Activated naive CD8-positive, alpha-beta T cell treated with anti-CD3 and anti-CD28 coated beads, Interleukin-2, amount 50 U/mL, for 24 hours (primary cell): ENCODE measurements around the gene CHKA.
A peak's percentile ranks its signal among the peaks of the same experiment; 100 is the strongest.
"Not testable (repeated sequence)": the region's sequence is repeated elsewhere in the genome, so short reads cannot be mapped to it uniquely, and the experiment has no call there.

Experiments used
- ATAC-seq: fragments of 150-1000 bp; cut with Tn5 transposase; one replicate; pipeline ENCODE4 v1.10.0; 2021
- DNase-seq: peaks from one replicate; pipeline ENCODE4 v3.0.0; 2021
- H3K27ac Mint-ChIP-seq: one replicate; pipeline ENCODE4 v1.8.0; 2021; ENCODE audit warnings: mild to moderate bottlenecking, mixed read lengths
- H3K27me3 Mint-ChIP-seq: one replicate; pipeline ENCODE4 v1.8.0; 2021; ENCODE audit warnings: mixed read lengths
- H3K36me3 Mint-ChIP-seq: one replicate; pipeline ENCODE4 v1.8.0; 2021; ENCODE audit warnings: low read depth, mixed read lengths
- H3K4me1 Mint-ChIP-seq: one replicate; pipeline ENCODE4 v1.8.0; 2021; ENCODE audit warnings: mixed read lengths
- H3K4me3 Mint-ChIP-seq: one replicate; pipeline ENCODE4 v1.8.0; 2021; ENCODE audit warnings: mild to moderate bottlenecking, moderate library complexity, mixed read lengths
- H3K9me3 Mint-ChIP-seq: one replicate; pipeline ENCODE4 v1.8.0; 2021; ENCODE audit warnings: mixed read lengths

The CHKA gene

GRCh38 chr11:68113986-68114385 lies 7.2 kb downstream of the CHKA start:
- DNase-seq: no peak
- H3K36me3 Mint-ChIP-seq: peaks cover 5% of the 10 kb centered on the region

GRCh38 chr11:68107689-68108088 lies 13.5 kb downstream of the CHKA start:
- ATAC-seq: no peak

More at GRCh38 chr11:68113986-68114385, 7.2 kb downstream of the CHKA start:
- Mint-ChIP-seq H3K4me3 (no peak overlapping the region), H3K4me1 (peaks cover 10% of the 10 kb centered on the region), H3K27ac (no peak overlapping the region), H3K9me3 (no peaks in the 10 kb centered on the region), H3K27me3 (no peaks in the 10 kb centered on the region)
- ATAC-seq: no peak

GRCh38 chr11:68106165-68106940 lies 14.8 kb downstream of the CHKA start:
- Mint-ChIP-seq H3K27me3 (no peaks in the 10 kb centered on the region), H3K9me3 (no peaks in the 10 kb centered on the region), H3K4me1 (peaks cover 3% of the 10 kb centered on the region), H3K4me3 (no peak overlapping the region), H3K27ac (no peak overlapping the region), H3K36me3 (peaks cover 3% of the 10 kb centered on the region)
- DNase-seq (no peak), ATAC-seq (no peak)

More at GRCh38 chr11:68107689-68108088, 13.5 kb downstream of the CHKA start:
- Mint-ChIP-seq H3K4me3 (no peak overlapping the region), H3K4me1 (peaks cover 3% of the 10 kb centered on the region), H3K36me3 (peaks cover 3% of the 10 kb centered on the region), H3K27me3 (no peaks in the 10 kb centered on the region), H3K9me3 (no peaks in the 10 kb centered on the region), H3K27ac (no peak overlapping the region)
- DNase-seq: no peak

GRCh38 chr11:68099474-68100405 lies 21.4 kb downstream of the CHKA start:
- peak overlapping the region; percentile 65 for H3K27ac Mint-ChIP-seq
- peaks cover under 1% of the 10 kb centered on the region for H3K36me3 Mint-ChIP-seq
- peak; percentile 95 for ATAC-seq
- H3K4me3 Mint-ChIP-seq: peak overlapping the region; percentile 62
- no peaks in the 10 kb centered on the region for H3K9me3 Mint-ChIP-seq
- H3K4me1 Mint-ChIP-seq: peaks cover 19% of the 10 kb centered on the region
- H3K27me3 Mint-ChIP-seq: no peaks in the 10 kb centered on the region
- DNase-seq: peak; percentile 61

- no peaks in the 10 kb centered on the region for H3K27me3 Mint-ChIP-seq
- H3K9me3 Mint-ChIP-seq: no peaks in the 10 kb centered on the region
- peak overlapping the region; percentile 65 for H3K27ac Mint-ChIP-seq
- H3K36me3 Mint-ChIP-seq: peaks cover 2% of the 10 kb centered on the region
- H3K4me1 Mint-ChIP-seq: peaks cover 19% of the 10 kb centered on the region
- ATAC-seq (no peak), DNase-seq (no peak)
- H3K4me3 Mint-ChIP-seq: peak overlapping the region; percentile 62
Observed at GRCh38 chr11:68099057-68099456, 22.1 kb downstream of the CHKA start.

GRCh38 chr11:68096962-68097361 lies 24.2 kb downstream of the CHKA start:
- Mint-ChIP-seq H3K27ac (no peak overlapping the region), H3K9me3 (no peaks in the 10 kb centered on the region), H3K36me3 (peaks cover 2% of the 10 kb centered on the region), H3K4me3 (no peak overlapping the region), H3K4me1 (peaks cover 19% of the 10 kb centered on the region), H3K27me3 (no peaks in the 10 kb centered on the region)
- ATAC-seq: no peak
- no peak for DNase-seq

GRCh38 chr11:68093565-68093964 lies 27.6 kb downstream of the CHKA start:
- Mint-ChIP-seq H3K36me3 (peaks cover 2% of the 10 kb centered on the region), H3K4me3 (no peak overlapping the region), H3K27me3 (no peaks in the 10 kb centered on the region), H3K4me1 (peaks cover 7% of the 10 kb centered on the region), H3K9me3 (no peaks in the 10 kb centered on the region), H3K27ac (no peak overlapping the region)
- DNase-seq (no peak), ATAC-seq (no peak)

- H3K9me3 Mint-ChIP-seq, H3K4me3 Mint-ChIP-seq, H3K27ac Mint-ChIP-seq, ATAC-seq, H3K4me1 Mint-ChIP-seq, H3K36me3 Mint-ChIP-seq, DNase-seq, H3K27me3 Mint-ChIP-seq: not testable (repeated sequence)
Observed at GRCh38 chr11:68092946-68093345, 28.2 kb downstream of the CHKA start.

GRCh38 chr11:68092411-68092810 lies 28.8 kb downstream of the CHKA start:
- Mint-ChIP-seq H3K9me3 (no peaks in the 10 kb centered on the region), H3K4me1 (peaks cover 7% of the 10 kb centered on the region), H3K27ac (no peak overlapping the region), H3K27me3 (no peaks in the 10 kb centered on the region), H3K4me3 (no peak overlapping the region), H3K36me3 (peaks cover 2% of the 10 kb centered on the region)
- ATAC-seq: no peak
- DNase-seq: no peak

GRCh38 chr11:68090706-68091105 lies 30.5 kb downstream of the CHKA start:
- H3K9me3 Mint-ChIP-seq: no peaks in the 10 kb centered on the region
- peaks cover 2% of the 10 kb centered on the region for H3K36me3 Mint-ChIP-seq
- H3K27me3 Mint-ChIP-seq: no peaks in the 10 kb centered on the region
- H3K27ac Mint-ChIP-seq: no peak overlapping the region
- H3K4me3 Mint-ChIP-seq: no peak overlapping the region
- peaks cover 7% of the 10 kb centered on the region for H3K4me1 Mint-ChIP-seq
- ATAC-seq (no peak), DNase-seq (no peak)

GRCh38 chr11:68090287-68090686 lies 30.9 kb downstream of the CHKA start:
- Mint-ChIP-seq H3K9me3 (no peaks in the 10 kb centered on the region), H3K27me3 (no peaks in the 10 kb centered on the region), H3K27ac (no peak overlapping the region), H3K4me1 (peaks cover 7% of the 10 kb centered on the region), H3K36me3 (peaks cover 2% of the 10 kb centered on the region), H3K4me3 (no peak overlapping the region)
- no peak for ATAC-seq
- DNase-seq: no peak

- Mint-ChIP-seq H3K4me3 (no peak overlapping the region), H3K9me3 (no peaks in the 10 kb centered on the region), H3K4me1 (peaks cover 7% of the 10 kb centered on the region), H3K36me3 (peaks cover 1% of the 10 kb centered on the region), H3K27ac (no peak overlapping the region), H3K27me3 (no peaks in the 10 kb centered on the region)
- ATAC-seq (no peak), DNase-seq (no peak)
Observed at GRCh38 chr11:68089679-68090078, 31.5 kb downstream of the CHKA start.

- ATAC-seq: no peak
- DNase-seq: no peak
- no peaks in the 10 kb centered on the region for H3K27me3 Mint-ChIP-seq
- H3K4me1 Mint-ChIP-seq: no peaks in the 10 kb centered on the region
- no peaks in the 10 kb centered on the region for H3K9me3 Mint-ChIP-seq
- H3K36me3 Mint-ChIP-seq: peaks cover 2% of the 10 kb centered on the region
- H3K4me3 Mint-ChIP-seq: no peak overlapping the region
- no peak overlapping the region for H3K27ac Mint-ChIP-seq
Observed at GRCh38 chr11:68083517-68083916, 37.7 kb downstream of the CHKA start.

GRCh38 chr11:68082481-68082880 lies 38.7 kb downstream of the CHKA start:
- ATAC-seq: no peak
- DNase-seq: no peak
- Mint-ChIP-seq H3K27ac (no peak overlapping the region), H3K36me3 (peaks cover 2% of the 10 kb centered on the region), H3K27me3 (no peaks in the 10 kb centered on the region), H3K4me1 (no peaks in the 10 kb centered on the region), H3K4me3 (no peak overlapping the region), H3K9me3 (no peaks in the 10 kb centered on the region)

- Mint-ChIP-seq H3K27ac (no peak overlapping the region), H3K4me3 (no peak overlapping the region), H3K9me3 (no peaks in the 10 kb centered on the region), H3K27me3 (no peaks in the 10 kb centered on the region), H3K4me1 (no peaks in the 10 kb centered on the region), H3K36me3 (peaks cover 2% of the 10 kb centered on the region)
- ATAC-seq (no peak), DNase-seq (no peak)
Observed at GRCh38 chr11:68081691-68082090, 39.5 kb downstream of the CHKA start.
